ENCODE data around the gene BAIAP2L1. TPM values are rescaled to one million over a fixed set of nuclear protein-coding genes. Genes with fewer than 3 reads are reported as not detected.

The BAIAP2L1 gene
- total and polyA plus RNA-seq, 2 donors from 2014 or later, result 9.6 to 18.8 TPM

GRCh38 chr7:98305951-98306535 is 94.8 kb downstream of the BAIAP2L1 start:
- DNase-seq (no peak), FAIRE-seq (no peak)
- no peak overlapping the region for H3K9ac ChIP-seq (ENCODE audit: low read length in 3 of 3)
- no peak overlapping the region for H3K27ac ChIP-seq (ENCODE audit: low read depth in 2 of 2, low read length in 2 of 2)
- TF ChIP-seq CTCF (IDR thresholded peaks at IDR 0.05; ENCODE audit: borderline replicate concordance, extremely low read depth, insufficient read depth), result no peak
- peaks cover 0 to 15% (median 7%) of the 10 kb centered on the region in 3 donors for H3K36me3 ChIP-seq (ENCODE audit: control insufficient read depth in 2 of 3, insufficient read depth in 3 of 3, low read length in 3 of 3)
- intact Hi-C loops (cut with DNase I), result no loop called here
- no peaks in the 10 kb centered on the region for H3K9me3 ChIP-seq (ENCODE audit: control insufficient read depth in 2 of 3, insufficient read depth in 1 of 3, low read length in 3 of 3)
- H3K4me1 ChIP-seq (ENCODE audit: control insufficient read depth in 2 of 3, insufficient read depth in 2 of 3, low read depth in 1 of 3, low read length in 3 of 3), result no peaks in the 10 kb centered on the region
- no peaks in the 10 kb centered on the region for H3K27me3 ChIP-seq (ENCODE audit: control insufficient read depth, insufficient read depth, low read length)
- H3K4me3 ChIP-seq (ENCODE audit: low read length in 3 of 3), result no peak overlapping the region

- no peak for TF ChIP-seq CTCF (IDR thresholded peaks at IDR 0.05; ENCODE audit: borderline replicate concordance, extremely low read depth, insufficient read depth)
- DNase-seq (peak in 1 of 5 donors; percentile 73), FAIRE-seq (no peak)
- no peak overlapping the region for H3K9ac ChIP-seq (ENCODE audit: low read length in 3 of 3)
- intact Hi-C loops (cut with DNase I), result no loop called here
- no peaks in the 10 kb centered on the region for H3K9me3 ChIP-seq (ENCODE audit: control insufficient read depth in 2 of 3, insufficient read depth in 1 of 3, low read length in 3 of 3)
- no peaks in the 10 kb centered on the region for H3K4me1 ChIP-seq (ENCODE audit: control insufficient read depth in 2 of 3, insufficient read depth in 2 of 3, low read depth in 1 of 3, low read length in 3 of 3)
- H3K27me3 ChIP-seq (ENCODE audit: control insufficient read depth, insufficient read depth, low read length), result no peaks in the 10 kb centered on the region
- H3K27ac ChIP-seq (ENCODE audit: low read depth in 2 of 2, low read length in 2 of 2), result no peak overlapping the region
- H3K36me3 ChIP-seq (ENCODE audit: control insufficient read depth in 2 of 3, insufficient read depth in 3 of 3, low read length in 3 of 3), result peaks cover 0 to 12% (median 7%) of the 10 kb centered on the region in 3 donors
- no peak overlapping the region for H3K4me3 ChIP-seq (ENCODE audit: low read length in 3 of 3)
Observed at GRCh38 chr7:98303906-98304305, 97.0 kb downstream of the BAIAP2L1 start.

- intact Hi-C loops (cut with DNase I), result no loop called here
- peaks cover 0 to 12% (median 7%) of the 10 kb centered on the region in 3 donors for H3K36me3 ChIP-seq (ENCODE audit: control insufficient read depth in 2 of 3, insufficient read depth in 3 of 3, low read length in 3 of 3)
- H3K9me3 ChIP-seq (ENCODE audit: control insufficient read depth in 2 of 3, insufficient read depth in 1 of 3, low read length in 3 of 3), result no peaks in the 10 kb centered on the region
- no peak overlapping the region for H3K9ac ChIP-seq (ENCODE audit: low read length in 3 of 3)
- H3K4me1 ChIP-seq (ENCODE audit: control insufficient read depth in 2 of 3, insufficient read depth in 2 of 3, low read depth in 1 of 3, low read length in 3 of 3), result no peaks in the 10 kb centered on the region
- H3K4me3 ChIP-seq (ENCODE audit: low read length in 3 of 3), result no peak overlapping the region
- FAIRE-seq (no peak), DNase-seq (peak in 1 of 5 donors; percentile 48)
- H3K27me3 ChIP-seq (ENCODE audit: control insufficient read depth, insufficient read depth, low read length), result no peaks in the 10 kb centered on the region
- TF ChIP-seq CTCF (IDR thresholded peaks at IDR 0.05; ENCODE audit: borderline replicate concordance, extremely low read depth, insufficient read depth), result no peak
- H3K27ac ChIP-seq (ENCODE audit: low read depth in 2 of 2, low read length in 2 of 2), result no peak overlapping the region
Observed at GRCh38 chr7:98303176-98303865, 97.6 kb downstream of the BAIAP2L1 start.

Data from kidney (tissue), 14 donors.